ENCODE measurements around the gene PDK4.

PDK4 gene

GRCh38 chr7:95534796-95535195 lies 61.5 kb downstream of the PDK4 start:
- TF ChIP-seq Cebpa-rat (IDR thresholded peaks at IDR 0.05), result no peak
- no peaks in the 10 kb centered on the region for H3K36me3 ChIP-seq
- no peaks in the 10 kb centered on the region for H3K9me3 ChIP-seq (replicated peaks in 1 of 11)
- no peaks in the 10 kb centered on the region for H4K20me1 ChIP-seq
- no peak overlapping the region for H3K9ac ChIP-seq
- no peaks in the 10 kb centered on the region for H3K4me1 ChIP-seq
- no peak overlapping the region for H3K4me2 ChIP-seq
- no peak overlapping the region for H3K4me3 ChIP-seq
- H3K27me3 ChIP-seq, result no peaks in the 10 kb centered on the region
- no peak overlapping the region for H3K27ac ChIP-seq
